ENCODE results near the gene CABP1. TPM values are rescaled to one million over a fixed set of nuclear protein-coding genes. Genes with fewer than 3 reads are reported as not detected.

Gene CABP1
- total and polyA plus RNA-seq, 9 of the 15 experiments (the other 6 are each of a cell fraction or from before 2014, with no cell fraction given): not detected

DNA sequence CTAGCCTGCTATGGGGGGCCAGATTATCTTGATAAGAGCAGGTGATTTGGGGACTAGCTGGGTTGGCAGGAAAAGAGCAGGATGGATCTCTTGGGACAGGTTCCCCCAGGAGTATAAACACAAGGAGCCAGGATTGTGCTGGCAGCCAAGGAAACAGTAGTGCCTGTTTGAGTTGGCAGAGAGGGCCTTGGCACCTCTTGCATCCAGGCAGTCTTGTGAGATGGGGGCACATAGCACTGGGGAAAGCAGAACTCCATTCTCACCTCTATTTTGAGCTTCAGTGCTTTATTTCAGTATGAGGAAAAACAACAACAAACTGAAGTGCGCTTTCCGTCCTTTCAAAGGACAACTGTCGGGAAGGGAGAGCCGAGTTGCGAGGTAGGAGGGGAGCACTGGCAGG is 60.5 kb downstream of the CABP1 start (continued):
- TF ChIP-seq, protein P1, sequence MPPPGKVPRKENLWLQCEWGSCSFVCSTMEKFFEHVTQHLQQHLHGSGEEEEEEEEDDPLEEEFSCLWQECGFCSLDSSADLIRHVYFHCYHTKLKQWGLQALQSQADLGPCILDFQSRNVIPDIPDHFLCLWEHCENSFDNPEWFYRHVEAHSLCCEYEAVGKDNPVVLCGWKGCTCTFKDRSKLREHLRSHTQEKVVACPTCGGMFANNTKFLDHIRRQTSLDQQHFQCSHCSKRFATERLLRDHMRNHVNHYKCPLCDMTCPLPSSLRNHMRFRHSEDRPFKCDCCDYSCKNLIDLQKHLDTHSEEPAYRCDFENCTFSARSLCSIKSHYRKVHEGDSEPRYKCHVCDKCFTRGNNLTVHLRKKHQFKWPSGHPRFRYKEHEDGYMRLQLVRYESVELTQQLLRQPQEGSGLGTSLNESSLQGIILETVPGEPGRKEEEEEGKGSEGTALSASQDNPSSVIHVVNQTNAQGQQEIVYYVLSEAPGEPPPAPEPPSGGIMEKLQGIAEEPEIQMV (tag; conservative IDR thresholded peaks at IDR 0.05; ENCODE audit: low read depth): no peak
- no peak for TF ChIP-seq HEY1 (CRISPR knock-in tag; IDR thresholded peaks at IDR 0.05; ENCODE audit: borderline replicate concordance)

DNA sequence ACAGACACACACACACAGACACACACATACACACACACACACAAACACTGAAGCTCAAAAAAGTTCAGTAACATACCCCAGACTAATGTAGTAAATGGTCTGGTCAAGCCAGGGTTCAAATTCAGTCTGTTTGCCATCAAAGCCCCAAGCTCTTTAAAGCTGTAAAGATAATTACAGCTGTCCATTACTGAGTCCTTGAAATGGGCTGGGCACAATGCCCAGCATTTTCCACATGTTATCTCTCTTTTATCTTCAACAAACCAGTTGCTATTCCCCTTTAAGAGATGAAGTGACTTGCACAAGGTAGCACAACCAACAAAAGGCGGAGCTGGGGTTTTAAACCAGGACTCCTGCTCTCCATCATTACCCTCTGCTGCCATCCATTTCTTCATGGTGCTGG is 62.2 kb downstream of the CABP1 start:
- no peaks in the 10 kb centered on the region for H3K79me2 ChIP-seq (ENCODE audit: control insufficient read depth, insufficient read depth, low read length)
- no peak overlapping the region for H3K9ac ChIP-seq (ENCODE audit: insufficient read depth in 1 of 2, low read depth in 2 of 2, low read length in 2 of 2)
- no peaks in the 10 kb centered on the region for H4K20me1 ChIP-seq (replicated peaks; ENCODE audit: control insufficient read depth, insufficient read depth, low read length)
- in situ Hi-C loops (cut with MboI) (no loop called here), intact Hi-C loops (cut with micrococcal nuclease) (no loop called here)
- TF ChIP-seq ZSCAN29 (IDR thresholded peaks at IDR 0.05) (no peak), CCAR2 (IDR thresholded peaks at IDR 0.05; ENCODE audit: low read depth, low read length) (no peak)
- CTCF ChIA-PET (ENCODE audit: low intra/inter-chr PET ratio): interaction anchor here (0.6 kb wide), 1 partner anchor 67 kb away, joined by 3 read pairs; no protein-coding TSS in a partner anchor
- no peaks in the 10 kb centered on the region for H3K9me3 ChIP-seq (replicated peaks; ENCODE audit: control insufficient read depth, insufficient read depth, low read depth, low read length)
- POLR2A ChIA-PET: interaction anchor here (0.7 to 2.5 kb wide), 6 partner anchors 9 to 385 kb away, joined by 3 to 10 read pairs (median 3); no protein-coding TSS in a partner anchor
- BruUV-seq (replicated peaks): no TSS peak
- WGBS (ENCODE audit: insufficient coverage, low coverage, missing lambda C conversion rate): 87% methylated on average over 1 of the region's 1 CpG
- H3K4me3 ChIP-seq: no peak overlapping the region
- H3K27me3 ChIP-seq (ENCODE audit: control insufficient read depth in 2 of 2, insufficient read depth in 2 of 2, low read length in 2 of 2): no peaks in the 10 kb centered on the region
- no peak for FAIRE-seq
- no peaks in the 10 kb centered on the region for H3K4me1 ChIP-seq (replicated peaks in 1 of 2; ENCODE audit: control insufficient read depth in 2 of 2, insufficient read depth in 2 of 2, low read length in 2 of 2)
- no peaks in the 10 kb centered on the region for H3K9me1 ChIP-seq (ENCODE audit: control insufficient read depth, insufficient read depth, low read length)
- peaks cover 63% of the 10 kb centered on the region for H3K36me3 ChIP-seq (ENCODE audit: control insufficient read depth, insufficient read depth, low read length)
- ATAC-seq: no peak
- no peak overlapping the region for H3K27ac ChIP-seq (ENCODE audit: extremely low read depth, low read depth, low read length)
- no peak overlapping the region for H2AFZ ChIP-seq (ENCODE audit: low read depth, low read length)
- no peak for DNase-seq (ENCODE audit: extremely low read depth in 1 of 4, low spot score in 3 of 4)
- no peak overlapping the region for H3K4me2 ChIP-seq (ENCODE audit: insufficient read depth, low read length)
